Kidney (tissue), 14 donors: Measurements from ENCODE around the gene OR52H1. TPM values are rescaled to one million over a fixed set of nuclear protein-coding genes. Genes with fewer than 3 reads are reported as not detected.
A peak's percentile ranks its signal among the peaks of the same experiment; 100 is the strongest.

Source experiments
- DNase-seq, 5 donors: peaks; one replicate each; pipeline ENCODE4 v3.0.0-alpha.2; 2013 to 2020
- FAIRE-seq: peaks from 2 replicates; lab custom pipeline; 2012; peaks lifted over from hg19 to GRCh38; lab: Jason Lieb, UNC
- H3K27ac ChIP-seq, 2 donors: one replicate each; pipeline ENCODE4 v1.7.0; 2013; ENCODE audit warnings: low read depth in 2 of 2, low read length in 2 of 2, inconsistent platforms in 1 of 2
- H3K27me3 ChIP-seq: one replicate; pipeline ENCODE4 v1.7.1; 2013; ENCODE audit warnings: low read length, inconsistent platforms; ENCODE audit not compliant: control insufficient read depth, insufficient read depth
- H3K36me3 ChIP-seq, 3 donors: one replicate each; pipeline versions ENCODE4 v1.7.0 to v1.7.1; 2013; ENCODE audit warnings: low read length in 3 of 3, control low read depth in 1 of 3, inconsistent platforms in 1 of 3; ENCODE audit not compliant: insufficient read depth in 3 of 3, control insufficient read depth in 2 of 3
- H3K4me1 ChIP-seq, 3 donors: one replicate each; pipeline versions ENCODE4 v1.7.0 to v1.7.1; 2013; ENCODE audit warnings: low read length in 3 of 3, inconsistent platforms in 1 of 3, low read depth in 1 of 3; ENCODE audit not compliant: control insufficient read depth in 2 of 3, insufficient read depth in 2 of 3
- H3K4me3 ChIP-seq, 3 donors: one replicate each; pipeline versions ENCODE4 v1.7.0 to v1.8.1; 2013; ENCODE audit warnings: low read length in 3 of 3, control low read depth in 1 of 3, inconsistent platforms in 1 of 3
- H3K9ac ChIP-seq, 3 donors: one replicate each; pipeline versions ENCODE4 v1.7.0 to v1.7.1; 2013; ENCODE audit warnings: low read length in 3 of 3, control low read depth in 1 of 3, inconsistent platforms in 1 of 3
- H3K9me3 ChIP-seq, 3 donors: one replicate each; pipeline versions ENCODE4 v1.7.0 to v1.7.1; 2013; ENCODE audit warnings: low read length in 3 of 3, control low read depth in 1 of 3, inconsistent platforms in 1 of 3; ENCODE audit not compliant: control insufficient read depth in 2 of 3, insufficient read depth in 1 of 3
- intact Hi-C: fragments of 100-400 bp; cut with DNase I; formaldehyde crosslinking; loops from one replicate; pipeline ENCODE4 v1.11.1; 2022
- polyA plus RNA-seq: library from polyadenylated mRNA; stranded (reverse); fragments of 350-450 nt; fragmentation: Illumina TruSeq; extraction: RNeasy Lipid Tissue Mini Kit (QIAGEN cat#74804); gene quantifications from one replicate; pipeline ENCODE4 v1.2.3, GENCODE V29; 2014; ENCODE audit warnings: low read depth, low replicate concordance; ENCODE audit not compliant: insufficient read depth
- total RNA-seq: library from RNA; stranded (reverse); fragmentation: NEBNext Ultra II Directional; extraction: Animal tissue kit (Norgen Biotek cat#: 25700); gene quantifications from one replicate; pipeline ENCODE4 v1.2.1, GENCODE V29; 2021
- TF ChIP-seq, protein P1 (sequence below): IDR thresholded peaks from 3 replicates; pipeline ENCODE4 v1.5.1; 2012; ENCODE audit warnings: mild to moderate bottlenecking, moderate library complexity, borderline replicate concordance; ENCODE audit not compliant: insufficient read depth; ENCODE audit errors: extremely low read depth
- donor health status: control.
- donor health status: control.
- donor health status: control.
- donor health status: control.
- donor health status: control.
- donor health status: DM: yes; HTN: yes; CAD: no.
- donor health status: Normal renal cell carcinoma (clear cell type).

The OR52H1 gene
- total and polyA plus RNA-seq, 2 donors from 2014 or later = 0.57 TPM; not detected in 1

DNA sequence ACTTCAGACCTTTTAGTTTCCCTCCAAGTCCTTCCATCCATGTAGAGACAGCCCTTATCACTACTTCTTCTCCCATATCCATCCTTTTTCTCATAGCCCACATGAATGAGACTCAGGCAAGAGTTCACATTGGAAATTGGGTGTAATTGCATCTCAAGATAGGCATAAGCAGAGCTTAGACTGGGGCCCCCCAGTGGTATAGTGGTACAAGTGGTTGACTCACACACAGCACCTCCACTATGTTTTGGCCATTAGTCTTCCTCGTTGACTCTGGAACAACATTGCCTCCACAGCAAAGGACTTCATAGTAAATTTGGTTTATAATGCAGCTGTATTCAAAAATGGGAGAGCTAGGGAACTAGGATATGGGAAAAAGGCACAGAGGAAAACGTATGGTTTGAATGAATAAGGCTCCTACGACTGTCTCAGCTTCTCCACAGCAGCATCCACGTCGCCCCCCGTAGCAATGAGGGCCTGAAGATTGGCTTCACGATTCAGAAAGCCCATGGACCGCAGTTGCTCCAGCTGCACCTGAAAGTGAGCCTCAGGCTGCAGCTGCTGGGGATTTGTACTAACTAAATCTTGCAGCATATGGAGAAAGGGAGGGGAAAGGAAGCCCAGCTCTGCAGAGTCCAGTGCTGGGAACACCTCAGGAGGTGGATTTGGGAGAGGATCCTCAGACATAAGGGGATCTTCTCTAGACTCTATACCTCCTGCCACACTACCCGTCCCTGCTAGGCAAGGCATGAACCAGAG is 41.0 kb downstream of the OR52H1 start:
- FAIRE-seq = no peak
- H3K4me3 ChIP-seq = no peak overlapping the region
- no peaks in the 10 kb centered on the region for H3K4me1 ChIP-seq
- H3K36me3 ChIP-seq = no peaks in the 10 kb centered on the region
- TF ChIP-seq, protein P1, sequence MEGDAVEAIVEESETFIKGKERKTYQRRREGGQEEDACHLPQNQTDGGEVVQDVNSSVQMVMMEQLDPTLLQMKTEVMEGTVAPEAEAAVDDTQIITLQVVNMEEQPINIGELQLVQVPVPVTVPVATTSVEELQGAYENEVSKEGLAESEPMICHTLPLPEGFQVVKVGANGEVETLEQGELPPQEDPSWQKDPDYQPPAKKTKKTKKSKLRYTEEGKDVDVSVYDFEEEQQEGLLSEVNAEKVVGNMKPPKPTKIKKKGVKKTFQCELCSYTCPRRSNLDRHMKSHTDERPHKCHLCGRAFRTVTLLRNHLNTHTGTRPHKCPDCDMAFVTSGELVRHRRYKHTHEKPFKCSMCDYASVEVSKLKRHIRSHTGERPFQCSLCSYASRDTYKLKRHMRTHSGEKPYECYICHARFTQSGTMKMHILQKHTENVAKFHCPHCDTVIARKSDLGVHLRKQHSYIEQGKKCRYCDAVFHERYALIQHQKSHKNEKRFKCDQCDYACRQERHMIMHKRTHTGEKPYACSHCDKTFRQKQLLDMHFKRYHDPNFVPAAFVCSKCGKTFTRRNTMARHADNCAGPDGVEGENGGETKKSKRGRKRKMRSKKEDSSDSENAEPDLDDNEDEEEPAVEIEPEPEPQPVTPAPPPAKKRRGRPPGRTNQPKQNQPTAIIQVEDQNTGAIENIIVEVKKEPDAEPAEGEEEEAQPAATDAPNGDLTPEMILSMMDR = no peak
- no peak overlapping the region for H3K27ac ChIP-seq
- H3K9me3 ChIP-seq = no peaks in the 10 kb centered on the region
- intact Hi-C loops = no loop called here
- H3K27me3 ChIP-seq = no peaks in the 10 kb centered on the region
- H3K9ac ChIP-seq = no peak overlapping the region
- DNase-seq = no peak

DNA sequence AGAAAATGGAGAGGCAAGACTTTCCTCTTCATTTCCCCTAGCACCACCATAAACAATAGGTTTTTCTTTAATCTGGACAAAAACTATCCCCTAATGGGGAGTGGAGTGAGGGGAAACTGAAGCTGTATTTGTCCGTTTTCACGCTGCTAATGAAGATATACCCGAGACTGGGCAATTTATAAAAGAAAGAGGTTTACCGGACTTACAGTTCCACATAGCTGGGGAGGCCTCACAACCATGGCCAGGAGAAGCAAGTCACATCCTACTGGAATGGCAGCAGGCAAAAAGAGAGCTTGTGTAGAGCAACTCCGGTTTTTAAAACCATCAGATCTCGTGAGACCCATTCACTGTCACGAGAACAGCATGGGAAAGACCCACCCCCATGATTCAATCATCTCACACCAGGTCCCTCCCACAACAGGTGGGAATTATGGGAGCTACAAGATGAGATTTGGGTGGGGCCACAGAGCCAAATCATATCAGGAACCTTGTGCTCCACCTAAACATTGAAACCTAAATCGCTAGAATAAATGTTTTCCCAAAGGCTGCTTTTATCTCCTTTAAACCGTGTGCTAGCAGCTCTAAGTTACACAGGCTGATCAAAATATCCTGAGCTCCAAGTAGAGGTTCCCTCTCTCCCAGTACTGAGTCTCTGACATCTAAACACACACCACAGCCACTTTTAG is 42.8 kb downstream of the OR52H1 start:
- Histone ChIP-seq H3K4me3 (no peak overlapping the region), H3K9ac (no peak overlapping the region), H3K4me1 (no peaks in the 10 kb centered on the region), H3K27me3 (no peaks in the 10 kb centered on the region), H3K27ac (no peak overlapping the region), H3K36me3 (no peaks in the 10 kb centered on the region), H3K9me3 (no peaks in the 10 kb centered on the region)
- TF ChIP-seq, protein P1 = no peak
- FAIRE-seq = no peak
- intact Hi-C loops = no loop called here
- DNase-seq = no peak

DNA sequence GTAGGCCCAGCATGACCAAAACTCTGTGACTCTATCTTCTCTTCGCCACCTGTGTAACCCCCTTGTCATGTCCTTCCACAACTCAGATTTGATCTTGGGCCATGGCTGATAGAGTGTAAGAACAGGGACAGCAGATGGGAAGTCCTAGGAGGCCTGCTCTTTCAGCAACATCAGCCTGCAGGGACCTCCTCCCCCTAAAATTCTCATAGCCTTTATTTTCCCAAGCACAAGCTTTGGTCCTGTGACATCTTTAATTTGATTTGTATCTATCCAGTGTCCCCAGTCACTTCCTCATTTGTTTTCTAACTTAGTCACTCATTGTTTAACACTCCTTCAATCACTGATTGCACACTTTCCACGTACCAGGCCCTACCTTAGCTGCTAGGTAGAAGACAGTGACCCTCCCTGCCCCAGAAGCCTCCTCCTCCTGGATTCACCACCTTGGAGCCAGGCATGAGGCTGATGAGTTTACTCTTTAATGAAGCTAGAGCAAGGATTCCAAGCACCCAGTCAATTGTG is 43.9 kb downstream of the OR52H1 start:
- intact Hi-C loops = no loop called here
- TF ChIP-seq, protein P1 = no peak

More for the DNA sequence above, 43.9 kb downstream of the OR52H1 start:
- H3K9me3 ChIP-seq = no peaks in the 10 kb centered on the region
- H3K4me1 ChIP-seq = no peaks in the 10 kb centered on the region
- FAIRE-seq = peak; percentile 35
- peak in 3 of 5 donors; percentile 16 to 59 (median 17) for DNase-seq
- no peak overlapping the region for H3K9ac ChIP-seq
- H3K27ac ChIP-seq = no peak overlapping the region
- no peaks in the 10 kb centered on the region for H3K27me3 ChIP-seq
- H3K4me3 ChIP-seq = no peak overlapping the region
- no peaks in the 10 kb centered on the region for H3K36me3 ChIP-seq
